ENCODE results near the gene ADPRM. TPM values are rescaled to one million over a fixed set of nuclear protein-coding genes. Genes with fewer than 3 reads are reported as not detected.
A peak's percentile ranks its signal among the peaks of the same experiment; 100 is the strongest.

The ADPRM gene
- polyA plus RNA-seq, 1 donor (not counting 4 experiments of a cell fraction or from before 2014, with no cell fraction given), result 15.0 TPM

GRCh38 chr17:10698096-10698818 is 863 bp downstream of the ADPRM start:
- no peak for FAIRE-seq

GRCh38 chr17:10699856-10700255 is 2.5 kb downstream of the ADPRM start:
- H2AFZ ChIP-seq (ENCODE audit: control insufficient read depth, low read length), result no peak overlapping the region
- FAIRE-seq (no peak), DNase-seq (ENCODE audit: low read depth, low spot score) (no peak)
- H3K4me3 ChIP-seq (ENCODE audit: control insufficient read depth in 2 of 3, extremely low read depth in 1 of 3, insufficient read depth in 2 of 3, low read depth in 1 of 3, low read length in 3 of 3), result no peak overlapping the region
- H3K36me3 ChIP-seq (ENCODE audit: control insufficient read depth in 2 of 2, extremely low read depth in 1 of 2, insufficient read depth in 2 of 2, low read length in 2 of 2), result peaks cover 2 to 4% of the 10 kb centered on the region in 2 experiments
- no peaks in the 10 kb centered on the region for H4K20me1 ChIP-seq (ENCODE audit: control insufficient read depth, extremely low read depth, insufficient read depth, low read length)
- no peak overlapping the region for H3K4me2 ChIP-seq (ENCODE audit: control insufficient read depth, extremely low read depth, insufficient read depth, low read depth, low read length)
- H3K27ac ChIP-seq (ENCODE audit: control insufficient read depth, insufficient read depth, low read length), result no peak overlapping the region
- TF ChIP-seq CTCF (optimal IDR thresholded peaks at IDR 0.05 in 1 of 3, IDR thresholded peaks at IDR 0.05 in 1 of 3, conservative IDR thresholded peaks at IDR 0.05 in 1 of 3; ENCODE audit: extremely low read depth in 1 of 3, insufficient read depth in 2 of 3, low read length in 3 of 3) (no peak), EZH2 (IDR thresholded peaks at IDR 0.05; ENCODE audit: low read length) (no peak)
- H3K4me1 ChIP-seq (ENCODE audit: control insufficient read depth, extremely low read depth, insufficient read depth, low read length), result peaks cover 19% of the 10 kb centered on the region
- dilution Hi-C loops (cut with MboI; ENCODE audit: extremely low pct_ligation_motif_present, low sequenced_read_pairs), result no loop called here
- no peaks in the 10 kb centered on the region for H3K9me1 ChIP-seq (ENCODE audit: control insufficient read depth, extremely low read depth, insufficient read depth, low read length)
- no peak overlapping the region for H3K9ac ChIP-seq (ENCODE audit: control insufficient read depth, extremely low read depth, insufficient read depth, low read length)
- no peaks in the 10 kb centered on the region for H3K9me3 ChIP-seq (ENCODE audit: control insufficient read depth, low read depth, low read length)
- H3K79me2 ChIP-seq (ENCODE audit: control insufficient read depth, insufficient read depth, low read length), result peaks cover 58% of the 10 kb centered on the region
- no peaks in the 10 kb centered on the region for H3K27me3 ChIP-seq (ENCODE audit: control insufficient read depth, extremely low read depth, insufficient read depth, low read length)

More at GRCh38 chr17:10698096-10698818, 863 bp downstream of the ADPRM start:
- no peaks in the 10 kb centered on the region for H4K20me1 ChIP-seq (ENCODE audit: control insufficient read depth, extremely low read depth, insufficient read depth, low read length)
- peaks cover 19% of the 10 kb centered on the region for H3K4me1 ChIP-seq (ENCODE audit: control insufficient read depth, extremely low read depth, insufficient read depth, low read length)
- TF ChIP-seq CTCF (optimal IDR thresholded peaks at IDR 0.05 in 1 of 3, IDR thresholded peaks at IDR 0.05 in 1 of 3, conservative IDR thresholded peaks at IDR 0.05 in 1 of 3; ENCODE audit: extremely low read depth in 1 of 3, insufficient read depth in 2 of 3, low read length in 3 of 3) (no peak), EZH2 (IDR thresholded peaks at IDR 0.05; ENCODE audit: low read length) (no peak)
- H3K36me3 ChIP-seq (ENCODE audit: control insufficient read depth in 2 of 2, extremely low read depth in 1 of 2, insufficient read depth in 2 of 2, low read length in 2 of 2), result peaks cover 4% of the 10 kb centered on the region in 2 experiments
- no peaks in the 10 kb centered on the region for H3K27me3 ChIP-seq (ENCODE audit: control insufficient read depth, extremely low read depth, insufficient read depth, low read length)
- dilution Hi-C loops (cut with MboI; ENCODE audit: extremely low pct_ligation_motif_present, low sequenced_read_pairs), result no loop called here
- H3K4me3 ChIP-seq (ENCODE audit: control insufficient read depth in 2 of 3, extremely low read depth in 1 of 3, insufficient read depth in 2 of 3, low read depth in 1 of 3, low read length in 3 of 3), result peak overlapping the region; percentile 84 to 95 (median 90)
- peak overlapping the region; percentile 90 for H3K9ac ChIP-seq (ENCODE audit: control insufficient read depth, extremely low read depth, insufficient read depth, low read length)
- no peak for DNase-seq (ENCODE audit: low read depth, low spot score)
- peak overlapping the region; percentile 86 for H3K4me2 ChIP-seq (ENCODE audit: control insufficient read depth, extremely low read depth, insufficient read depth, low read depth, low read length)
- H2AFZ ChIP-seq (ENCODE audit: control insufficient read depth, low read length), result peak overlapping the region; percentile 77
- H3K9me1 ChIP-seq (ENCODE audit: control insufficient read depth, extremely low read depth, insufficient read depth, low read length), result no peaks in the 10 kb centered on the region
- H3K79me2 ChIP-seq (ENCODE audit: control insufficient read depth, insufficient read depth, low read length), result peaks cover 65% of the 10 kb centered on the region
- H3K27ac ChIP-seq (ENCODE audit: control insufficient read depth, insufficient read depth, low read length), result peak overlapping the region; percentile 86
- H3K9me3 ChIP-seq (ENCODE audit: control insufficient read depth, low read depth, low read length), result no peaks in the 10 kb centered on the region
